H9 (cell line): Measurements from ENCODE around the gene SCD5. TPM values are rescaled to one million over a fixed set of nuclear protein-coding genes. Genes with fewer than 3 reads are reported as not detected.

Experiments used
- DNase-seq: peaks from one replicate; pipeline ENCODE4 v3.0.0-alpha.2; 2017
- H2AFZ ChIP-seq: one replicate; pipeline ENCODE4 v1.6.1; 2013; ENCODE audit warnings: mild to moderate bottlenecking, low read length, control low read depth, moderate library complexity
- H2AK5ac ChIP-seq: 2 replicates; pipeline ENCODE4 v1.6.1; 2013; ENCODE audit warnings: low read length, control low read depth, mixed read lengths; ENCODE audit not compliant: insufficient read length
- H2BK120ac ChIP-seq: one replicate; pipeline ENCODE4 v1.6.1; 2013; ENCODE audit warnings: low read depth, mild to moderate bottlenecking, low read length, control low read depth, inconsistent platforms; ENCODE audit not compliant: poor library complexity, severe bottlenecking
- H2BK12ac ChIP-seq: 2 replicates; pipeline ENCODE4 v1.6.1; 2013; ENCODE audit warnings: low read length, control low read depth, mixed read lengths, low read depth; ENCODE audit not compliant: insufficient read length
- H2BK15ac ChIP-seq: 2 replicates; pipeline ENCODE4 v1.6.1; 2013; ENCODE audit warnings: low read depth, low read length, control low read depth
- H2BK20ac ChIP-seq: one replicate; pipeline ENCODE4 v1.6.1; 2013; ENCODE audit warnings: low read depth, mild to moderate bottlenecking, low read length, control low read depth, inconsistent platforms; ENCODE audit not compliant: poor library complexity, severe bottlenecking
- H2BK5ac ChIP-seq: 2 replicates; pipeline ENCODE4 v1.6.1; 2013; ENCODE audit warnings: low read length, control low read depth, mixed read lengths; ENCODE audit not compliant: insufficient read length
- H3K14ac ChIP-seq: 2 replicates; pipeline ENCODE4 v1.6.1; 2013; ENCODE audit warnings: low read length, control low read depth; ENCODE audit not compliant: insufficient read depth
- H3K18ac ChIP-seq: 2 replicates; pipeline ENCODE4 v1.6.1; 2013; ENCODE audit warnings: low read depth, mild to moderate bottlenecking, mixed read lengths, low read length, control low read depth; ENCODE audit not compliant: insufficient read length
- H3K23ac ChIP-seq: 2 replicates; pipeline ENCODE4 v1.6.1; 2013; ENCODE audit warnings: low read length, control low read depth, mixed read lengths, low read depth; ENCODE audit not compliant: insufficient read length
- H3K23me2 ChIP-seq: 2 replicates; pipeline ENCODE4 v1.6.1; 2013; ENCODE audit warnings: low read depth, mild to moderate bottlenecking, mixed read lengths, low read length, control low read depth; ENCODE audit not compliant: insufficient read length, poor library complexity, severe bottlenecking
- H3K27ac ChIP-seq: 2 replicates; pipeline ENCODE4 v1.5.1; 2013; ENCODE audit warnings: low read length, control low read depth, mixed read lengths, low read depth; ENCODE audit not compliant: insufficient read length
- H3K27me3 ChIP-seq: 2 replicates; pipeline ENCODE4 v1.6.1; 2013; ENCODE audit warnings: low read length, control low read depth, inconsistent platforms; ENCODE audit not compliant: insufficient read depth
- H3K4ac ChIP-seq: 2 replicates; pipeline ENCODE4 v1.6.1; 2013; ENCODE audit warnings: low read depth, mild to moderate bottlenecking, control low read depth, inconsistent platforms, low read length, moderate library complexity
- H3K4me1 ChIP-seq: 2 replicates; pipeline ENCODE4 v1.6.1; 2013; ENCODE audit warnings: low read length, control low read depth, inconsistent platforms; ENCODE audit not compliant: insufficient read depth
- H3K4me2 ChIP-seq: 2 replicates; pipeline ENCODE4 v1.6.1; 2013; ENCODE audit warnings: low read length, control low read depth, mixed read lengths; ENCODE audit not compliant: insufficient read length, insufficient read depth
- H3K56ac ChIP-seq: 2 replicates; pipeline ENCODE4 v1.6.1; 2013; ENCODE audit warnings: low read depth, mild to moderate bottlenecking, mixed read lengths, low read length, control low read depth; ENCODE audit not compliant: insufficient read length
- H3K79me1 ChIP-seq: 2 replicates; pipeline ENCODE4 v1.6.1; 2013; ENCODE audit warnings: low read depth, mild to moderate bottlenecking, moderate library complexity, low read length, control low read depth, inconsistent platforms; ENCODE audit not compliant: insufficient read depth, poor library complexity, severe bottlenecking
- H3K79me2 ChIP-seq: 2 replicates; pipeline ENCODE4 v1.6.1; 2013; ENCODE audit warnings: low read length, control low read depth, inconsistent platforms; ENCODE audit not compliant: insufficient read depth
- H3K9ac ChIP-seq: 2 replicates; pipeline ENCODE4 v1.6.1; 2013; ENCODE audit warnings: low read length, control low read depth, mixed read lengths; ENCODE audit not compliant: insufficient read length; ENCODE audit errors: extremely low read depth
- H3K9me3 ChIP-seq: one replicate; pipeline ENCODE4 v1.6.1; 2013; ENCODE audit warnings: low read depth, low read length, inconsistent platforms; ENCODE audit not compliant: control insufficient read depth
- H3T11ph ChIP-seq: one replicate; pipeline ENCODE4 v1.6.1; 2013; ENCODE audit warnings: mild to moderate bottlenecking, low read length, control low read depth, inconsistent platforms
- H4K20me1 ChIP-seq: one replicate; pipeline ENCODE4 v1.6.1; 2013; ENCODE audit not compliant: control insufficient read depth, insufficient read length, insufficient read depth
- H4K5ac ChIP-seq: 2 replicates; pipeline ENCODE4 v1.6.1; 2013; ENCODE audit warnings: low read depth, mild to moderate bottlenecking, mixed read lengths, low read length, control low read depth; ENCODE audit not compliant: insufficient read length
- H4K8ac ChIP-seq: replicated peaks from 2 replicates; pipeline ENCODE4 v1.6.1; 2013; ENCODE audit warnings: low read length, control low read depth, mixed read lengths, low read depth; ENCODE audit not compliant: insufficient read length
- H4K91ac ChIP-seq: 2 replicates; pipeline ENCODE4 v1.6.1; 2013; ENCODE audit warnings: low read depth, mild to moderate bottlenecking, moderate library complexity, mixed read lengths, low read length, control low read depth; ENCODE audit not compliant: insufficient read length
- H3K27ac Mint-ChIP-seq, 3 experiments: 2 replicates in 2 of 3; 3 replicates in 1 of 3; pipeline ENCODE4 v1.8.0; 2020 to 2021; ENCODE audit warnings: mixed read lengths in 3 of 3, mild to moderate bottlenecking in 1 of 3, moderate library complexity in 1 of 3
- H3K27me3 Mint-ChIP-seq: 2 replicates; pipeline ENCODE4 v1.8.0; 2021; ENCODE audit warnings: low read depth, mild to moderate bottlenecking, moderate library complexity, mixed read lengths
- H3K36me3 Mint-ChIP-seq, 3 experiments: 2 replicates in 2 of 3; 3 replicates in 1 of 3; pipeline ENCODE4 v1.8.0; 2020 to 2021; ENCODE audit warnings: low read depth in 3 of 3, mixed read lengths in 3 of 3; ENCODE audit not compliant: insufficient read depth in 1 of 3
- H3K4me1 Mint-ChIP-seq, 2 experiments: 2 replicates each; pipeline ENCODE4 v1.8.0; 2020; ENCODE audit warnings: mixed read lengths in 2 of 2
- H3K4me3 Mint-ChIP-seq, 2 experiments: 2 replicates in 1 of 2; 3 replicates in 1 of 2; pipeline ENCODE4 v1.8.0; 2020 to 2021; ENCODE audit warnings: mild to moderate bottlenecking in 2 of 2, mixed read lengths in 2 of 2, moderate library complexity in 1 of 2
- H3K9me3 Mint-ChIP-seq, 2 experiments: 2 replicates in 1 of 2; 3 replicates in 1 of 2; pipeline ENCODE4 v1.8.0; 2020; ENCODE audit warnings: mild to moderate bottlenecking in 2 of 2, mixed read lengths in 2 of 2, moderate library complexity in 1 of 2
- CTCF ChIP-seq: fragments of 200-600 bp; sonication (generic); conservative IDR thresholded peaks from 3 replicates; pipeline ENCODE4 v1.8.0; 2021; ENCODE audit warnings: antibody characterized with exemption, mild to moderate bottlenecking
- WGBS: extraction: QIAGEN DNeasy Blood & Tissue Kit; methylation state at CpG from one replicate; pipeline ENCODE4 v1.1.7; 2013; ENCODE audit warnings: missing lambda C conversion rate, low lambda C conversion rate, mixed read lengths; ENCODE audit not compliant: insufficient read length; ENCODE audit errors: extremely low coverage; 5-methylcytosine and 5-hydroxymethylcytosine counted together
- microRNA-seq: library from miRNA; unstranded; fragments of <30 nt; microRNA quantifications from one replicate; pipeline ENCODE4, GENCODE V29; 2020; ENCODE audit warnings: borderline microRNAs expressed
- total RNA-seq: library from RNA; stranded (reverse); gene quantifications from 2 replicates; pipeline ENCODE4 v1.2.1, GENCODE V29; 2021

SCD5 gene
- total RNA-seq, 1 experiment from 2014 or later = 0.68 TPM

DNA sequence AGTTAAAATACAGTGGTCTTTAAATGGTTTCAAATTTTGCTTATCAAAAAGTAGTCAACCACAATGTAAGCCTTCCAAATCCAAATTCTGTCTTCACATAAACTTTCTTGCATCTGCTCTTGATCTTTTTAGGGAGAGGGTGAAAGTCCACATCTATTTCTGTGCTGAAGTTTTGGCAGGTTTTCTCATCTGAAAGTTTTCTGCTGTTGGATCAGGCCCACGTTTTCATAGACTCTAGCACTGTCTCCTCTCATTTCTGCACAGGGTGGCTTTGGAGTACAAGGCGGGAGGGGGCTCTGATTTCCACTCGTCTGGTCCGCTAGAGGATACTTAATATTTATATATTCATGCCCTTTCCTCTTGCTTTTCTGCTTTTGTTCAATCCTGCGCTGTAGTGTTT, 218.7 kb downstream of the SCD5 start:
- no peak overlapping the region for H3K4ac ChIP-seq
- H3K79me1 ChIP-seq = no peaks in the 10 kb centered on the region
- Mint-ChIP-seq H3K9me3 (no peaks in the 10 kb centered on the region), H3K27me3 (no peaks in the 10 kb centered on the region), H3K36me3 (no peaks in the 10 kb centered on the region), H3K27ac (no peak overlapping the region), H3K4me3 (no peak overlapping the region), H3K4me1 (peaks cover 25 to 27% of the 10 kb centered on the region in 2 experiments)
- H4K8ac ChIP-seq = no peak overlapping the region
- DNase-seq = no peak
- no CpG with 5 or more reads among the region's 5 CpGs for WGBS
- no peak overlapping the region for H3K56ac ChIP-seq
- H3K23ac ChIP-seq = no peak overlapping the region
- no peak overlapping the region for H3K14ac ChIP-seq
- no peak overlapping the region for H2BK12ac ChIP-seq
- H3K9me3 ChIP-seq = no peaks in the 10 kb centered on the region
- no peaks in the 10 kb centered on the region; the same call in 1 of the 2 replicates for H3K79me2 ChIP-seq
- no peak overlapping the region for H3K18ac ChIP-seq
- no peak overlapping the region for H2BK20ac ChIP-seq
- H4K91ac ChIP-seq = no peak overlapping the region
- no peak overlapping the region for H2BK15ac ChIP-seq
- no peak overlapping the region for H4K5ac ChIP-seq
- H2AK5ac ChIP-seq = no peak overlapping the region
- H3K4me1 ChIP-seq = peaks cover 8% of the 10 kb centered on the region; the same call in 1 of the 2 replicates
- no peak overlapping the region for H2AFZ ChIP-seq
- H2BK120ac ChIP-seq = no peak overlapping the region
- H3K23me2 ChIP-seq = no peaks in the 10 kb centered on the region
- no peak overlapping the region for H2BK5ac ChIP-seq
- H3T11ph ChIP-seq = no peak overlapping the region
- H4K20me1 ChIP-seq = no peaks in the 10 kb centered on the region
- H3K4me2 ChIP-seq = no peak overlapping the region
- no peaks in the 10 kb centered on the region for H3K27me3 ChIP-seq
- no peak overlapping the region for H3K9ac ChIP-seq
- no peak overlapping the region for H3K27ac ChIP-seq
- TF ChIP-seq CTCF = no peak

Small RNAs within 50 kb of the gene (microRNA-seq; reads per million reads assigned to microRNA genes)
- gene MIR575 = not detected

Other genes with a start within 250 kb of the SCD5 start
- 2.7 and 3.1 TPM in 2 replicates for gene TMEM150C, start 236.8 kb downstream of the SCD5 start, total RNA-seq
- gene SEC31A, start 92.4 kb upstream of the SCD5 start, total RNA-seq = 128 and 141 TPM in 2 replicates
- gene THAP9, start 101.9 kb upstream of the SCD5 start, total RNA-seq = 14.6 and 14.8 TPM in 2 replicates
- 16.3 and 16.9 TPM in 2 replicates for gene LIN54, start 212.0 kb upstream of the SCD5 start, total RNA-seq
- gene COPS4, start 236.4 kb upstream of the SCD5 start, total RNA-seq = 39.3 and 39.9 TPM in 2 replicates